SKM-1 treated with dmso at 0.1 percent for 144 hours (cell line): Measurements from ENCODE around the gene SFTPB.
A peak's percentile ranks its signal among the peaks of the same experiment; 100 is the strongest.
"Not testable (repeated sequence)": the region's sequence is repeated elsewhere in the genome, so short reads cannot be mapped to it uniquely, and the experiment has no call there.

ENCODE experiments used
- DNase-seq: peaks from one replicate; lab custom pipeline; 2025; ENCODE audit not compliant: unreplicated experiment; lab: John Stamatoyannopoulos, UW

The SFTPB gene

DNA sequence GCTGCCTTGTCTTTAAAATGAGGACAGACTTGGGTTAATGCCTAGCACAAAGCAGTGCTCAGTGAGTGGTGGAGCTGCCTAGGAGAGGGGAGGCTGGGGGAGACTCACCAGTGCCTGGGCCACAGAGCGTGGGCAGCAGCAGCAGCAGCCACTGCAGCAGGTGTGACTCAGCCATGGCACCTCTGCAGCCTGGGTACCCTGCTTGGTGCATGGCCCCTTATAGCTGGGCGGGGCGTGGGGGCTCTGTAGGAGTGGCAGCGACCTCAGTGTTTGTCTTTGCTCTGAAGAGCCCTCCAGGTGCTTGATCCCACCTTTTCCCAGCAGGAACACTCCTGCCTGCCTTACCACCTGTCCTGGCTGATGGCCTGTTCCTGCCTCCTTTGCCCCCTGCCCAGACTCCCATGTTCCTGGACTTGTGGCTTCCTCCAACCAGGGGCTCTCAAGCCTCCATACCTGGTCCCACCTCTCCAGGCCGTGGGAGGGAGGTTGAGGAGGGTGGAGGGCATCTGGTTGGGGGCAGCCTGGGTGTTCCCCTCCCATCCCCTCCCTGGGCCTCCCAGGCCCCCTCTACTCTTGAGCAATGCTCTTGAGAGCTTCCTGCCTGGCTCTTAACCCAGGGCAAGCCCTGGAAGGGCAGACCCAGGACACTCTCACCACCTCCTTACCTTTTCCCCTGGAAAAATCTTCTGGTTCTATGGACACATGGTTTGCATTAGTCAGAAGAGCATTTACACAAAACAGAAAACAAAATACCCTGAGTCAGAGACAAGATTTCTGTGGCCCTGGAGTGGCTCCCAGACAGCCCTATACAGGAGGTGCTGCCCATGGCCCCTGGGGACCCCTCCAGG lies at the start of gene SFTPB:
TSS of gene SFTPB (minus strand) at position 191 of the 848 bp plus-strand sequence. CDS start at position 175, 16 bp downstream.
- DNase-seq: no peak

DNA sequence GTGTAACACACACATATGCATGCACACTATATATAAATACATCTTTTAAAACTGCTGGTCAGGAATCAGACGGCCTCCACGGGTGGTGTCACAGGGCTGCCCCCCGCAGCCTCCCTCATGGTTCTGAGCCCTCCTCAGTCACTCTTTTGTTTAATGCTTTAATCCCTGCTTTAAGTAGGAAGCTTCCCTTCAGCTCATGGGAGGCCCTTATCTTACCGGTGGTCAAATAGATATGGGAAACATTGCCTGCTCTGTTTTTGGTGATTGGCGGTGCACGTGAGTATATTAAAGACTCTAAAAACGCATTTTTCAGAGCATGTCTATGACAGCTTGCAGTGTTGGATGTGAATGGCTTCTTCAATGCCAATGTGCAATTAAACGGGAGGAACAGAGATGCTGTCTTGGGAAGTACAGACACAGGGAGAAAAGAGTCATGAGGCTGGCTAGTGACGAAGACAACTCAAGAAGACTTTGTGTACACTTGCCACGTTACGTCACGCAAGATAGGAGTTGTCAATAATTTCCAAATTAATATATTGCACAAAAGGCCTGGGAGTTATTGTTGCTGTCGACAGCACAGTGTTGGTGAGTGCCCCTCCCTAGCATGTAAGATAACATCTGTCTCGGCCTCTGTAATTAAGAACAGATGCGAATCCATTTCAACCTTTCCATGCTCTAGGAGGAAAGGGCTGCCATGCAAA lies 49.5 kb upstream of the SFTPB start:
- no peak for DNase-seq

DNA sequence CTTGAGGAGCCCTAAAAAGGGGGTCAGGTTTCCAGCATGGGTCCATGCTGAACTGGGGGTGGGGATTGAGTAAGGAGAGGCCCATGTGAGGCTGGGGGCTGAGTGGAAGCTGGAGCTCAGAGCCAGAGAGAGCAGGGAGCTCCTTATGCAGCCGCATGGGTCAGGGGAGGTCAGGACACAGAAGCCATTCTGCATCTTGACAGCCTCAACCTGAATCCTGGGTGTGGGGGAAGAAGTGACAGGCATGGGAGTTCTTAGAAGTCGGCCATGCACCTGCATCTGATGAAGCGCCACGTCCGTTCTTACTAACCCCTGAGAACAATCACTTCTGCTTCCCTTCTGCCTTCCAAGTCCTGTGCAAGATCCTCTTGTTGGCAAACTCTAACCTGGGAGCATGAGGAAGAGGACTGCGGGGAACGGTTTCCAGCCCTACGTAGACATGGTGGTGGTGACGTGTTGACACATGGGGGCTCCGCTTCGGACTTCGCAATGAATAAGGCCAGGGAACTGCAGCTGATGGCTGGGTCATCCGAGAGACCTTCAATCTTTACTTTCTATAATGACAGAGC lies 48.4 kb upstream of the SFTPB start:
- DNase-seq: no peak

DNA sequence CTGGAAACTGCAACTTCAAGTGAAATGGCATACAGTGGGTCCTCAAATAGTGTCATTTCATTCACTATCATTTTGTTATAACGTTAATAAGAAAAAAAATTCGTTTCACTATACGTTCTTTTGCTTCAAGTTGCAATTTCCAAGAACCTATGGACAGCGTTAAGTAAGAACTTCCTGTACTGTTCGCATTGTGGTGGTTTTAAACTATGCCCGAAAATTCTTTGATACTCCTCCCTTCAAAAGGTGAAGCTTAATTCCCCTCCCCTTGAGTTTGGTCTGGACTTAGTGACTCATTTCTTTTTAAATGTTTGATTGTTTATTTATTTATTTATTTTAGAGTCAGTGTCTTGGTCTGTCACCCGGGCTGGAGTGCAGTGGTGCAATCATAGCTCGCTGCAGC lies 46.8 kb upstream of the SFTPB start:
- DNase-seq: no peak

DNA sequence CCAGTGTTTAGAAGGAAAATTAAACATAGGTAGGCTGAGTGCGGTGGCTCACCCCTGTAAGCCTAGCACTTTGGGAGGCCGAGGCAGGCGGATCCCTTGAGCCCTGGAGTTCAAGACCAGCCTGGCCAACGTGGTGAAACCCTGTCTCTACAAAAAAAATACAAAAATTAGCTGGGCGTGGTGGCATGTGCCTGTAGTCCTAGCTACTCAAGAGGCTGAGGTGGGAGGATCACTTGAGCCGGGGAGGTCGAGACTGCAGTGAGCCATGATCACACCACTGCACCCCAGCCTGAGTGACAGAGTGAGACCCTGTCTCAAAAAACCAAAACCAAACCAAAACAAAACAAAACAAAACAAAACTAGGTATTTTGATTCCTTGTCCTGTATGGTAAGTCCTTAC lies 46.4 kb upstream of the SFTPB start:
- DNase-seq: not testable (repeated sequence)

DNA sequence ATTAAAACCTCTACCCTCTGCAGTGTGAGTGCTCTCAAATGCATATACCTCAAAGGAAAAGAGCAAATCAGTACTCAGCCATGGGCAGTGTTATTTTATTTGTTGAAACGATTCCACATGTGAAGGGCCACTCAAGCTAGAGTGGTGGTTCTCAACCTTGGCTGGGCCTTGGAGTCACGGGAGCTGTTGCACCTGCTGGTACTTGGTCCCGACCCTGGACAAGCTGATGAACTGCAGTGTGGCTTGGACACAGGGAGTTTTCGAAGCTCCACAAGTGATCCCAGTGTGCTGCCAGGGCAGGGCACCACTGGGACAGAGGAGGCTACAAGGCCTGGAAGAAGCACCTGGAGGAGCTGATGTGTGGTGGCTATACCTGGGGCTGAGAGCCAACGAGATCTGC lies 45.8 kb upstream of the SFTPB start:
- DNase-seq: no peak

DNA sequence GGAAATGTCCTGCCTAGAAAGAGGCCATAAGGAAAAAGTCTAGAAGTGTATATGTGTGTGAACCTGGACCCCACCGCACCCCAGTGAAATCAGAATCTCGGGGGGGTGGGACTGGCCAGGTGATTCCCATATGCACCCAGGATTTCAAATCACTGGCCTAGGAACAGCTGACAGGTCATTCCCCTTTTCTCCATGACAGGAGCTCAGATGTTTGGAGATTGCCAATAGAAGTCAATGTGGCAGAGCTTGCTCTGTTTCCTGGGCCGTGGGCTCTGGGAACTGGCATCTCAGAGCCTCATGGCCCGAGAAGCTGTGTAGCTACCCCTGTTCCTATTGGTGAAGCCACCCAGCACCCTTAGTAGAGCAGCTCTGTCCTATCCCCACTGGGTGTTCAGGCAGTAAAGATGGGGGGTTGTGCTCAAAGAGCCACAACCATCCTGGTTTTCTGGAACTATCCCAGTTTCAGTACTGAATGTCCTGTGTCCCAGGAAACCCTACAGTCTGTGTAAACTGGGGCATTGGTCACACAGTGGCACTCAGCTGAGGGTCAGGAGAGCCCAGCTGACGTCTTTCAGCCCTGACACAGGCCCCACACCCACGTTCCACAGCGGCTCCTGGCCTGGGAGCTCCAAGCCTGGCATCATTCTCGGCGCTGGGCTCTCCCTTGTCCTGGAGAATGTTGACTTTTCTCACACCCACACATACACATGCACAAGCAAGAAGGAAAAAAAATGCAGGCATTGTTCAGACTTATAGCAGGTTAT lies 45.0 kb upstream of the SFTPB start:
- DNase-seq: no peak

DNA sequence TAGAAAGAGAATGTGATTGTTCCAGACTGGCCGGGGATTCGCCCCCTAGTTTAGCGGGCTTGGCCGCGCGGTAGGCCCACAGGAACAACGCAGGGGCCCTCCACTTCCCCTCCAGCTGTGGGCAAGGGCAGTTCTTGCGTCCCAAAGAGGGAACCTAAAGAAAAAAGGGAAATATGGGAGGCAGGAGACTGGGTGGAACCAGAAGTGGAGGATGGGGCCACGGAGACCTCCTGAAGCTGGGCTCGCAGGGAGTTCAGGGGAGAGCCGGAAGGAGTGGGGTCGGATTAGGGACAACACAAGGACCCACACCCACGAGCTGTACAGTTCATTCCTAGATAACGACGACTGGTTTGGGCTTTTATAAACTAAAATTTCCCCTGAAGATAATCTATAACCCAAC lies 44.3 kb upstream of the SFTPB start:
- peak; percentile 69 for DNase-seq

DNA sequence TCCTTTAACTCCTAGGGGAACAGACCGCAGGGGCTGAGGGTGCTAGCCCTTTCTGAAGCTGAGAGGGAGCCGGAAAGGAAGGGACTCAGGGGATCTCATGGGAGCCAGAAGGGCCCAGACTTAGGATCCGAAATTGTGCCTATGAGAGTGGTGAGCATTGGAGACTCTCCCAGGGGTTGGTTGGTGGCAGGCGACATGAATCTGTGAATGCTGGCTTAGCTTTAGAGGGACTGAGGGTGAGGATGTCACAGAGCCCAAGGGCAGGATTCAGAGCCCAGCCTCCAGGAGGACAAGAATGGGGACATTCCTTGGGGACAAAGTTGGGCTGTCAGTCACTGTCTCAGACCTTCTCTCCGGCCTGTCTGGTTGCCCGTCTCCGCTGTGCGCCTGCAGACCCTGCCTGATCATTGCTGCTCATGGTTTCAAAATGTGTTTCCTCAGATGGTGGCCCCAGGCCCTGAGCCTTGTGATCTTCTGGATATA lies 43.6 kb upstream of the SFTPB start:
- DNase-seq: peak; percentile 26

DNA sequence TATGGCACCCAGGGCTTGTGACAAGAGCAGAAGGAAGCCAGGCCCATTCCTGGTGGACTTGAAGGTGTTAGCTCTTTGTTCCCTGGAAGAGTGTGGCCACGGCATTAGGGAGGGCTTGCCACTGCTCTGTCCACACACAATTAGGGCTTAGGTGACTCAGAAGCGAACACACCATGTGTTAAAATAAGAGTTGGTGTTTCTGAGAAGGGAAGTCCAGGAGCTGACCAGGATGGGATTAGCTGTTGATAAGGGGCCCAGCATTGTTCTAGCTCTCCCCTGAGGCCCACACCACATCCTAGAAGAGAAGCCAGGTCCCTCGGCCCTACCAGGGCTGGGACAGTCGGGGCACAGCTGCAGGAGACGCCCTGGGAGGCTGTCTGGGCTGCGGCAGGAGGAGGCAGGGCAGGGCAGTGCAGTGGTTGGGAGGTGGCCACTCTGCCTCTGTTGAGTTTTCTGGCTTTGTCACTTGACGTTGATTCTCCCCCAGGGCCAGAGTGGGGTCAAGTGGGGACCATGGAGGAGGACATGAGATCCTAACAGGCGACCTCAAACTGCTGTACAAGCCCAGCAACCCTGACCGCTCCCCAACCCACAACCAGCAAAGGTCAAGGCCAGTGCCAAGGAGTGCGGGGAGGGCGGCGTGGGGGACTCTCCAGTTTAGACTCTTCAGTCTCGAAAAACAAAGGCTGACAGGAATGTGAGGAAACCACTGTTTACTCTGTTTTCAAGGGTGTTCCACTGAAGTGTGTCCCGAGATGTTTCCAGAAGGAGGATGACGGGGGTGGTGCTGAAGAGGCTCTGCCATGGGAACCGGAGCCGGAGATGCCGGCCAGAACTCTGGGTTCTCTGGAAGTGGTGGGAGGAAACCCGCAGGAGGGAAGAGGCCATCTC lies 42.9 kb upstream of the SFTPB start:
- peak; percentile 55 for DNase-seq

DNA sequence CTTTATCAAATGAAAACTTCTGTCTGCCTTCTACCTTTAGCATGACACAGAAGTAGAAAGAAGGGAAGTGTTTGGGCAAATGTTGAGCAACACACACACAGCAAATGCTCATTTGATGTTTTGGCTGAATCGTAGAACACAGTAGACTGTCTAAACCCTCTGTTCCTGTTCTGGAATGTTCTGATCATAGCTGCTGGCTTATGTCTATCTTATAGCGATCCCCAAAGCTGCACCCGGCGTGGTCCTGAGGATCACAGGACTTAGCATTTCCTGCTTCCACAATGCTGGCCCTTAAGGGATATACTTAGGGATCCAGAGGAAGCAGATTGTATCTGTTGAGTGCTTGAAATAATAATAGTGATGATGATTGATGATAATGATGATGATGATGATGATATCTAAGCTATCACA lies 41.4 kb upstream of the SFTPB start:
- DNase-seq: peak; percentile 73

DNA sequence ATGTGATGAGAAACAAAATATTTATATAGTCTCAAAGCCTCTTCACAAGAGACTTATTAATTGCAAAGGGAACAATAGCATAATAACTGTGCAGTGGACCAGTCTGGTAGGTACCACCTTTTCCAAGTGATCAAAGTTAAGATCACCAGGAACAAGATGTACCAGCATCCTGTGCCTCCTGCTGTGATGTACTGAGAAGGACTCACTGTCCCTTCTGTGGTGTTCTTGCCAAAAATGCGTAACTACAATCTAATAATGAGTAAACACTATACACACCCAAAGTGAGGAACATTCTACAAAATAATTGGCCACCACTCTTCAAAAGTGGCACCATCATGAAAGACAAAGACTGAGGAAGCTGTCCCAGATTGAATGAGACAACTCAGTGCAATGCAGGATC lies 40.6 kb upstream of the SFTPB start:
- DNase-seq: no peak

DNA sequence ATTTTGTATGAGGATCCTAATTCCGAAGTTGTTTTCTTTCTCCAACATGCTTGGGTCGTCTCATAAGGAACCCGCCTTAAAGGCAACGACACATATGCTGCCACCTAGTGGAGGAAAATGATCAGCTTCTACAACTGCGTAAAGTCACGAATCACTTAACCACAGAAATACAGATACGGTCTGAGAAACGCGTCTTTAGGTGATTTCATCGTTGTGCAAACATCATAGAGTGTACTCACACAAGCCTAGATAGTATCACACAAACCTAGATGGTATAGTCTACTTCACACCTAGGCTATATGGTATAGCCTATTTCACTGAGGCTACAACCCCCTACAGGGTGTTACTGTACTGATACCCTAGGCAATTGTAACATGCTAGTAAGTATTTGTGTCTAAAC lies 39.3 kb upstream of the SFTPB start:
- DNase-seq: peak; percentile 96

DNA sequence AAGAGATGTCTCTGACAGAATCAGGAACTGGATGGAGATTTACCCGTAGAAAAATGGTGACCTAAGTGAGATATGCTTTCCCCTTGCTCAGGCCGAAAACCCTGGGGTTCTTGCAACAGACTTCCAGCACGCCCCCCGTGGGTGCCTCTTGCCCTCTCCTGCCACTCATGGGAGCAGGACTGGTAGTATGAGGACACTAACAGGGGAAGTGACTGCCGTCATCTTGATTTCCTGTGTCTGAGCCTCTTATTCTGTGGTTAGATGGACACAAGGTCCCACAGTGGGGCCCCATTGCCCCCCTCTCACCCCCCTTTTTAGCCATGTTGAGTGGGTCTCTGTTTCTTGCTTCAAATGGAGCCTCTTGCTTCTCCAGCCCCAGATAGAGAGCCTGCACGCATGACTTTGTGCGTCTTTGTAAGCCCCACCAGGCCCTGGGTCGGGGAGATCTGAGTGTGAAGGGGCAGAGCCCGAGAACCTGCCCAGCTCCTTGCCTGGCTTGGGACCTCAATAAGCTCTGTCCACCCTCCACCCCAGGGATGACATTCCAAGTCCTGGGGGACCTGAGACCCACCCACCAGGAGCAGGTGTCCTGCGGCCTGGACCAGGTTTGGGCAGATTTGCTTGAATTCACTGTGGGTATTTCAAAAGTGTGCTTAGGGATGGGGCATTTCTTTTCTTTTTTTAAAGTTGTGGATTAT lies 38.7 kb upstream of the SFTPB start:
- DNase-seq: peak; percentile 95

DNA sequence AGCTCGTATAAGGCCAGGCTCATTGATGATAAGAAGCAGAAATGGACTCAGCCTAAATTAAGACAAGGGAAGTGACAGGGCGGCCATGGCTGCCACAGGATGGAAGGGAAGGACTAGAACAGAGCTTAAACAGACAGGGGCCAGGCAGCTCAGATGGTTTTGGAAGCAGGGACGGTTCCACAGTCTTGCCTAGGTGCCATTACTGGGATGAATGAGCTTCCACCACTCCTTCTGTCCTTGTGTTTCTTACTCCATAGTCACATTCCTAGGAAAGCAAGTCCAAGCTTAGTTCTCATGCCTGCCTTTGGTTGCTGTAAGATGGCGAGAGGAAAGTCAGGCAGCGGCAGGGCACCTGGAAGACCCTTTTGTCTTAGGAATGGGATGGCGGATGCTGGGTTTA lies 38.1 kb upstream of the SFTPB start:
- DNase-seq: no peak

DNA sequence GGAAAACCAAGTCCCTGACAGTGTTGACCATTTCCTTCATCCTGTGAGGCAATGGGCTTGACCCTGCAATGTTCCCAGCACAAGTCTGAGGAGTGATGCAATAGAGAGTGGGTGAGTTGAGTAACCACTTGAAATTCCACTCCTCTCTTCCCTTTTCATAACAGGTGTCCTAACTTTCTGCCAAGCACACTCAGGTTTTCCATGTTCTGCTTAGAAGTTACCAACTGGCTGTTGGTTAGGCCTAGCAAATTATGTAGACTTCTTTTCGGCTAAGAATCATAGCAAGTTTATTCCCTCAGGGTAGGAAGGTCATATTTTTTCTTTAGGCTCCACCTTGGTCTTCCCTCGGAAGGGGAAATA lies 37.7 kb upstream of the SFTPB start:
- peak; percentile 86 for DNase-seq

DNA sequence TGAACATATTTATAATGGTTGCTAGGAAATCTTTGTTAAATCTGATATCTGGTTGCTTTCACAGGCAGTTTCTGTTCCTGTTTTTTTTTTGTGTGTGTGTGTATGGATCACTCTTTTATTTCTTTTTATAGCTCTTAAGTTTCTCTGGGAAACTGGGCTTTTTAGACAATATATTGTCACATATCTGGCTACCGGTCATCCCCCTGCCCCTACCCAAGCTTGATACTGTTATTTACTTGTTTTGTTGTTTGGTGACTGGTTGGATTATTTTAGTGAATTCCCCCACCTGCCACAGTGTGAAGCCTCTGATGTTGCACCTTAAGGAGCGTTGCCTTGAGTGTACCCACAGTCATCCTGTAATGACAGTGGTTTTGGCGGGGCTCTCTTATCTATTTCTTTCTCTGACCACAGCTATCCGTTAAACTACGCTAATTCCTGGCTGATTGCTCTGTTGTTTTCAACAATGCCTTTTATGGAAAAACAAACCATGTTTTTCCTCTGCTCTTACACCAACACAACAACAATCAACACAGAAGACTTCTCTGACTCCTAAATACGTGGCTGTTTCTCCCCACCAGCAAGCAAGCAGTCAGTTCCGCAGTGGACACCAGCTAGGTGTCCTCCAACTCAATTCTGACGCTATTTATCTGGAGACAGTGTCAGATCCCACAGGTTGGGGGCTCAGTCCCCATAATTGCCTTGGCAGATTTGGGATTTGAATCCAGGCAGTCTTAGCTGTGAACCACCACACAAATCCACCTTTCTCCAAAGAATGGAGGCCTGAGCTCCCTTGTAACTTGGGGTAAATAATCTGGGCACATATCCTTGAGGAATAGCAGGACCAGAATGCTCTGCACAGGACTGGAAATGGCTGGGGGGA lies 37.0 kb upstream of the SFTPB start:
- DNase-seq: peak; percentile 85

DNA sequence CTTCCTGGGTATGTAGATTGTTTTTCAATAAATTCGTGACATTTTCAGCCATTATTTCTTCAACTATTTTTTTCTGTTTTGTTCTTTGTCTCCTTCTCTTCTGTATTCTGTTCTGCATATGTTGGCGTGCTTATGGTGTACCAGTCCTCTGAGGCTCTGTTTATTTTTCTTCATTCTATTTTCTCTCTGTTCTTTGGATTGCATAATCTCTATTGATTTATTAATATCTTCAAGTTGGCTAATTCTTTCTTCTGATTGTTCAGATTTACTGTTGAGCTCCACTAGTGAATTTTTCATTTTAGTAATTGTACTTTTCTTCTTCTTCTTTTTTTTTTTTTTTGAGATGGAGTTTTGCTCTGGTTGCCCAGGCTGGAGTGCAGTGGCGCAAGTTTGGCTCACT lies 36.0 kb upstream of the SFTPB start:
- no peak for DNase-seq

DNA sequence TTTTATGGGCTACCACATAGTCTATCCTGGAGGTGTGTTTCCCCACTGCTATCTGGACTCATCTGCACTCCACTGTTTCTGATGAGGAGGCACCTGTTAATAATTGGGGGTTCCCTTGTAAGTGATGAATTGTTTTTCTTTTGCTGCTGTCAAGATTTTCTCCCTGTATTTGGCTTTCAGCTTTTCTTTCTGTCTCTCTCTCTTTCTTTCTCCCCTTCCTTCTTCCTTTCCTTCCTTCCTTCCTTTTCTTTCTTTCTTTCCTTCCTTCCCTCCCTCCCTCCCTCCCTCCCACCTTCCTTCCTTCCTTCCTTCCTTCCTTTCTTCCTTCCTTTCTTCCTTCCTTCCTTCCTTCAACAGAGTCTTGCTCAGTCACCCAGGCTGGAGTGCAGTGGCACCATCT lies 35.3 kb upstream of the SFTPB start:
- DNase-seq: no peak
